NCI-H446 treated with DMSO at 0.1 percent for 48 hours (cell line): ENCODE data around the gene FBXW8.

Experiments
- DNase-seq: peaks from one replicate; lab custom pipeline; 2025; lab: John Stamatoyannopoulos, UW

FBXW8 gene

DNA sequence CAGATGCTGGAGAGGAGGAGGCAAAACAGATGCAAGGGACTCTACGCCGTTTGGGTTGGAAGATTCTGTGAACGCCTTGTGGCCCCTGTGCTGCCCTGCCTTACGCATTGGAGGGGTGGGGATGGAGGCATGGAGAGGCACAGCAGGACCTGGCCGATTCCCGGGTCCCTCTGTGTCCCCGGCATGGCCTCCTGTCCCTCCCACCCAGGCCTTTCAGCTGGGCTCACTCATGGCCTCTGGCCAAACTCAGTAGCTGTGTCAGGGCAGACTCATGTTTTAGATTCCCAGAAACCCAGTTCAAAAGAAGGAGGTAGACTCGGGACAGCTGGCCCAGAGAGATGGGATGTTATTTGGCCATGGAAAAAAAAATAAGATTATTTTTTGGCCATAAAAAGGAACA, 148.4 kb downstream of the FBXW8 start:
- DNase-seq: no peak

DNA sequence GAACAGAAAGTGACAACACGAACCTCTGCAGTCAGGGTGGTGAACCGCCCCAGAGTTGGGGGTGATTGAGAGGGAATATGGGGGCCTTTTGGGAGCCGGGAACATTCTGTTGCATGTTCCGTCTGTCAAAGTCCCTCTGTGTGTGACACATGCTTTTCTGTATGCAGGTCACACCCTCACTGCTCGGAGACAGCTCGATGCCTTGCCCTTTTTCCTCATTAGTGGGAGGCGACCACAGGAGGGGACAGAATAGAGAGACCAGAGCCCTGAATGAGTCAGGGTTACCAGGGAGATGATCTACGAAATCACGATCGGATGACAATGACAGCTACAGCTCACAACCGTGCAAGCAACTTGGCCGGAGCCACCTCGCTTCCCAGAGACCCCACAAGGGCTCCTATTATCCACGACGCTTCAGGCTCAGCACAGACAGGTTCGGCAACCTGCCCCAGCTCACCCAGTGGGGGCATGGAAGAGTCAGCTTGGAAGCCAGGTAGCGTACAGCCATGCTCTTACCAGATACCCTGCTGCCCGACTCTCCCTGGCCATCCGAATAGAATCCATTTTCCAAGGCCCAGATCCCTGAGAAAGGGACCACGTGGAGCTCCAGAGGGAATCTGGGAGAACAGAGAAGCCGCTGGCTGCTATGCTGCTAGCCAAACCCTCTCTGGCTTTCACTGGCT, 149.6 kb downstream of the FBXW8 start:
- DNase-seq: no peak

DNA sequence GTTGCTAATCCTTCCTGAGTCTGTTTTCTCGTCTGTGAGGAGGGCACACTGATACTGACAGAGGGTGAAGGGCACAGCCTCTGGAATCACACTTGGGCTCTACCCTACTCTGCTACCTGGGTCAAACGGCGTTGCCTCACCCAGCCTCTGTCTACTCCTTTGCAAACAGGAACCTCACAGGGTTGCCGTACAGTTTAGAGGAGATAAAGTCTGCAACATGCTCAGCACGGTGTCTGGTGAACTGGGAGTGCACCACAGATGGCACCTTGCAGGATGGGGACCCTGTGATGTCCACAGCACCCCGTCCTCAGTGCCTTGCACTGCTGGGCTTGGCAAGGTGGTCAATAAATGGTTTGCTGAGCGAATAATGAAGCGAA, 150.2 kb downstream of the FBXW8 start:
- no peak for DNase-seq

DNA sequence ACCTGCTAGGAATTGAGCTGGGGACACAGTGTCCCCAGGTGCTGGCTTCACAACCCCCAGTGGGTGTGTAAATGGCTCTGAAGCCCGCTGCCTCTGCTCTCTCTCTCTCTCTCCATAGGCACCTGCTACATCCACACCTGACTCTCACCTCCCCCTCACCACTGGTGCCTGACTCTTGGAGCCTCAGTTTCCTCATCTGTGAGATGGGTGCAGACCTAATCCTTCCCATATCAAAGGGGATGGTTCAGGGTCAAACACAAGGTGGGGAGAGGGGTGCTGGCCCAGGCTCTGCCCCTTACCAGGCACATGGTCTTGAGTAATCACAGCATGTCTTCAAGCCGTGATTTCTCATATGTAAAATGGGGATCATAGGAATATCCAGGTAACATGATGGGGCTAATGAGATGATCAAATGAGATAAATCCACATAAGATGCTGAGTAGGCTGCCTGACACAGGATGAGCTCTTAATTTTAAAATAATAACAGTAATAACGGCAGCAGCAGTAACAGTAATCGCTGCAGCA, 150.9 kb downstream of the FBXW8 start:
- DNase-seq: no peak

DNA sequence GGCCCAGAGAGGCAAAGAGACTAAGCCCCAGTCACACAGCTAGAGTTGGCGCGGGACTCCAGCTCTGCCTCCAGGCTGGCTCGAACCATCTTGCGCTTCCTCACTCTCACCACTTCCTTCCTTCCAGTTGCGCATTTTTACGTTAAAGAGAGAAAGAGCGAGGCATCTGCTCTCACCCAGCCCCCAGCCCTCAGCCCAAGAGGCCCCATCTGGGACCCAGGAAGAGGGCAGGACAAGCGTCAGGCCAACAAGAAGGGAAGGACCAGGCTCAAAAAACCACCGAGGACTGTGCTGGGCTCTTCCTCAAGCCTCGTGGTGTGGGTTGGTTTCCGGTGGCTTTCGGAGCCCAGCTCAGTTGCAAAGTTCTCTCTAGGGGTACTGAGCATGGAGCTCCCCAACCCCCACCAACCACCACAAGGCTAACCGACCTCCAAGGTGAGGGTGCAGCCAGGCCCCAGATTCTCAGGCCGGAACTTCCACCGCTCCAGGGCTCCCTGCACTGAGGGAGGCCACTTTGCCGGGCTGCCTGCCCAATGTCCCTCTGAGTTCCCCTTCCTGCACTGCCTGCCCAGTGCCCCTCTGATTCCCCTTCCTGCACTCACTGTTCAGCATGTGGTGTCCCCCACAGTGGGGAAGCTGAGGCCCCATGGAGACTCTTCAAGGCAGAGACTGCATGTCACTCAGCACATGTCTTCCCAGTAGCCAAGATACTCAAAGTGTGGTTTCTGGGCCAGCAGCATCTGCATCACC, 152.6 kb downstream of the FBXW8 start:
- no peak for DNase-seq

DNA sequence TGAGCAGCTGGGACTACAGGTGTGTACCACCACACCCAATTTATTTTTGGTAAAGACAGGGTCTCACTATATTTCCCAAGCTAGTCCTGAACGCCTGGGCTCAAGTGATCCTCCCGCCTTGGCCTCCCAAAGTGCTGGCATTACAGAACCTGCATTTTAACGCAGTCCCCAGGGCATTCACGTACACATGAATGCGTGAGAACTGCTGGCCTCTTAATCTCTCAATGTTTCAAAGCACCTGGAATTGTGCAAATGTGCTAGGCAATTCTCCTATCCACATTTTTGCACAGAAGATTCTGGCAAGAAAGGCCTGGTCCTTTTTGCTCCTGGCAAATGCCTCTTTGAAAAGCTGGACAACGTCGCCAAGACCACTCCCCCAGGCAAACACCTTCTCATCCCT, 153.3 kb downstream of the FBXW8 start:
- DNase-seq: no peak

DNA sequence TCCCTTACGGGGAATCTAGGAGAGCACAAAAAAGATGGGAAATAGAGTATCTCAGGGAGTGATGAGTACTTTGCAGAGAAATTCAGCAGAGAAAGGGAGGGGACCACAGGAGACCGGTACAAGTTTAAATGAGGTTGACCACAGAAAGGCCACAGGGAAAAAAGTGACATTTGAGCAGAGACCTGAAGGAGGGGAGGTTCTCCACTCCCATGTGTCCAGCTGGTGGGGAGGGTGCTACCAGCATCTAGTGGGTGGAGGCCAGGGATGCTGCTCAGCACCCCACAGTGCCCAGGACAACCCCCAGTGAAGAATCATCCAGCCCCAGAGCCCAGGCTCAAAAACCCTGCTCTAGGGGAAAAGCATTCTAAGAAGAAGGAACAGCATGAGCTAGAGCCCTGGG, 153.8 kb downstream of the FBXW8 start:
- no peak for DNase-seq

DNA sequence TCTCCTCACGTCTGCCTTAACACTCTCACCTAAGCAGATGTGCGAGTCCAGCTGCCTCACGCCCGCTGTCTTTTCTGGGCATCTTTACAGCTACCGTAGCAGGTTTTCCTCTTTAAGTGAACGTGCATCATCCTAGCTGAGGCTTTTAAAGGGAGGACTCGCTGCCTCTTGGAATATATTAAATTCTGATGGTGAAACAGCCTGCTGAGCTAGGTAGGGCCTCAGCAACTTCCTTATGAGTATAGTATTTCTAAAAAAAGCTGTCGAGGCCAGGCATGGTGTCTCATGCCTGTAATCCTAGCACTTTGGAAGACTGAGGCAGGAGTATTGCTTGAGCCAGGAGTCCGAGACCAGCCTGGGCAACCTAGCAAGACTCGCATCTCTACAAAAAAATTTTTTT, 156.3 kb downstream of the FBXW8 start:
- no peak for DNase-seq

DNA sequence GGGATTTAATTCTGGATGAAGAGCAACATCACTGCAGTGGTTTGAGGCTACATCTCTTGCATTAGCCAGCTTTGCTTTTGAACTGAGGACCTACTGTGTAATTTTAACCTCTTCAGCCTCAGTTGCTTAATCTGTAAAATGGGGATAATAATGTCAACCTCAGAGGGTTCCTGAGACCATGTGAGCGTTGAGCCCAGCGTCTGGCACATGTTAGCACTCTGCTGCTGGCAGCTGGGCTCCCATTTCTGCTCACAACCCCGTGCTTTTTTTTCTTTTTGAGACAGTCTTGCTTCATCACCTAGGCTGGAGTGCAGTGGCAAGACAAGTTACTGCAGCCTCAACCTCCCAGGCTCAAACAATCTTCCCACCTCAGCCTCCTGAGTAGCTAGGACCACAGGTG, 156.9 kb downstream of the FBXW8 start:
- DNase-seq: no peak

DNA sequence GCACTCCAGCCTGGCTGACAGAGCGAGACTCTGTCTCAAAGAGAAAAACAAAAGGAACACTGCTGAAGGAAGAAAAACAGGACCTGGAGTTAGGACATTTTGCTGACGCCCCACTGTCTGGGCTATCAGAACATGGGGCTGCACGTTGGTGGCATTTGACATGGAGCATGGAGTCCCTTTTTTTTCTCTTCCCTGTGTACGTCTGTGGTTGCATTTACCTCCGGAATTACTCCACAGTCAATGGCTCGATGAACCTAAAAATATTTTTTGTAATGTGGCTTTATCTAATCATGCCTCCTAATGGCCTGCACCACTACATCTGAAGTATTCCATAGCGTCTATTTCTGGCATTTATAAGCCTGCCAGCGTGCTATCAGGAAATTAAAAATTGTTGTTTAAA, 157.7 kb downstream of the FBXW8 start:
- DNase-seq: no peak

DNA sequence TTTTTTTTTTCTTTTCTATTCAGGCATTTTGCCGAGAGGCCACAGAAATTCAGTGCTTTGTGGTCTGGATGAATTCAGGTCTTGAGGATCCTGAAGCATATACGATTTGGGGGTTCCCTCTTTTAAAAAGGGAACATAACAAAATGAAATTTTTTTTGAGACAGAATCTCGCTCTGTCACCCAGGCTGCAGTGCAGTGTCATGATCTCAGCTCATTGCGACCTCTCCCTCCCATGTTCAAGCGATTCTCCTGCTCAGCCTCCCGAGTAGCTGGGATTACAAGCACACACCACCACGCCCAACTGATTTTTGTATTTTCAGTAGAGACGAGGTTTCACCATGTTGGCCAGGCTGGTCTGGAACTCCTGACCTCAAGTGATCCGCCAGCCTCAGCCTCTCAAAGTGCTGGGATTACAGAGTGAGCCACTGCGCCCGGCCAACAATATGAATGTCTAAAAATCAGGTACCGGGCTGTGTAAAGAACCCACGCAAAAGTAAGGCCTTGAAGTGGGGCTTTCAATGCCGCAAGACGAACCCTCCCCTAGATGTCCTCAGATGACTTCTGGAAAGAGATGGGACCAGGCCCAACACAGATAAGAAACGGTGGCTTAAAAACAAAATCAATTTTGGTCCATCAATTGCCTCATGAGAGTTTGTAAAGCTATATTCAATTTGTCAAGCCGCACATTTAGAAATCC, 158.5 kb downstream of the FBXW8 start:
- no peak for DNase-seq

DNA sequence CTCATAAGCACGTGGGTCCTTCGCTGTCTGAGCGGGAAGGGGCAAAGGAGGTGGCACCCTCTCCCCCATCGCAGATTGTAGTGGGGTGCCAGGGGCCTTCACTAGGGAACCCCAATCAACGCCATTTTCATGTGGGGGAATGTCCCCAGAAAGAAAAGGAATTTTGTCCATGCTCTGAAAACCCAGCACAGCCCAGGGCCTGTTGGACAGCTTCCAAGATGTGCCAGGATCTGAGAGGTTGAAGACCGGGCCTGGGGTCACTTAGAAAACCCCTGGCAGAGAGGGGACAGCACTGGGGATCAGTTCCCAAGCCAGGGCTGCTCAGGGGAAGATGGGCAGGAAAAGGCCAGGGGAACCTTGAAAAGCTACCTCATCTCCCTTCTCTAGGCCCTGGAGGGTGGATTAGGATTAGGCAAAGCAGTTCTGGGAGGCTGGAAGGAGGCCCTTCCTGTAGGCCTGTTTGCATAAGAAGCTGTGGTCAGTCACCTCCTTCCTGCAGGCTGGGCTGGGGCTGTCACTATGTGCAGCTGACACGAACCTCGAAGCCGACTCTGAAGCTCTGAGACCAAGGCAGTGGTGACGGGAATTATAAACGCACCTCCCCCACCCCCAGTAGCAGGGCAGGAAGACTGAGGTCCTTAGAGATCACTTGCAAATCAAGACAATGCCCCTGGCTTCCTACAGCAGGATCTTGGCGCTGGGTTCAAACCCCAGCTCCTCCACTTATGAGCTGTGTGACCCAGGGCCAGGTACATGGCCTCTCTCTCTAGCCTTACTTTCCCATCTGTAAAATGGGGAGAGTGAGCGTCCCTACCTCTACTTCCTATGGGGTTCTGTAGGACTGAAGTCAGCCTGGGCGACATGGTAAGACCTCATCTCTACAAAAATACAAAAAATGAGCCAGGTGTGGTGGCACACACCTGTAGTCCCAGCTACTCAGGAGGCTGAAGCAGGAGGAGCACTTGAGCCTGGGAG, 159.5 kb downstream of the FBXW8 start:
- no peak for DNase-seq

DNA sequence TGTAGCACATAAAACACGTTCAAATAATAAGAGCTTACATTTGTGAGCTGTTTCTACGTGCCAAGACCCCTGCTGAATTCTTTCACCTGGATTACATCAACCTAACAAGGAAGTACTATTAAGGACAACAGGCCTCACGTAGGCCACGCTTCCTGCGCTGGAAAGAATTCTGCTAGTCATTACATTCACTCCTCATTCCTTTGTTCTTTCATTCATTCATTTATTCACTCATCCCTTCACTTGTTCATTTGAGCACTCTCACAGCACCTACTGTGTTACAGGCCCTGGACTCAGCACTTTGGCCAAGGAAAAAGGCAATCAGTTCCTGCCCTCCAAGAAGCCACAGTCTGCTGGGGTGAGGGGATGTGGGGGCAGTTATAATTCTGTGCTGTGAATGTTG, 160.3 kb downstream of the FBXW8 start:
- DNase-seq: no peak

DNA sequence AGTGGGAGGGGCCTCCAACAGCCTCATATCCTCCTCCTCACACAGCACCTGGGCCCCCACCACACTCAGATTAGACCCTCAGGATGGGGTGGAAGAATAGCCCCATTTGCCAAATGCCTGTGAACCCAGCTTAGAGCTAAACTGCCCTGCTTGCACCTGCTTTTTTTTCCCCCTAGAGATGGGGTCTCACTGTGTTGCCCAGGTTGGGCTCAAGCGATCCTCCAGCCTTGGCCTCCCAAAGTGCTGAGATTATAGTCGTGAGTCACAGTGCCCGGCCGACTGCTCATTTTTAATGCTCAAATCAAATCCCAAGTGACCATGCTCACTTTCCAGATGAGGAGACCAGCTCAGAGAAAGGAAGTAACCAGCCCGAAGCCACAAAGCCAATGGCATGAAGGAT, 161.4 kb downstream of the FBXW8 start:
- DNase-seq: no peak

DNA sequence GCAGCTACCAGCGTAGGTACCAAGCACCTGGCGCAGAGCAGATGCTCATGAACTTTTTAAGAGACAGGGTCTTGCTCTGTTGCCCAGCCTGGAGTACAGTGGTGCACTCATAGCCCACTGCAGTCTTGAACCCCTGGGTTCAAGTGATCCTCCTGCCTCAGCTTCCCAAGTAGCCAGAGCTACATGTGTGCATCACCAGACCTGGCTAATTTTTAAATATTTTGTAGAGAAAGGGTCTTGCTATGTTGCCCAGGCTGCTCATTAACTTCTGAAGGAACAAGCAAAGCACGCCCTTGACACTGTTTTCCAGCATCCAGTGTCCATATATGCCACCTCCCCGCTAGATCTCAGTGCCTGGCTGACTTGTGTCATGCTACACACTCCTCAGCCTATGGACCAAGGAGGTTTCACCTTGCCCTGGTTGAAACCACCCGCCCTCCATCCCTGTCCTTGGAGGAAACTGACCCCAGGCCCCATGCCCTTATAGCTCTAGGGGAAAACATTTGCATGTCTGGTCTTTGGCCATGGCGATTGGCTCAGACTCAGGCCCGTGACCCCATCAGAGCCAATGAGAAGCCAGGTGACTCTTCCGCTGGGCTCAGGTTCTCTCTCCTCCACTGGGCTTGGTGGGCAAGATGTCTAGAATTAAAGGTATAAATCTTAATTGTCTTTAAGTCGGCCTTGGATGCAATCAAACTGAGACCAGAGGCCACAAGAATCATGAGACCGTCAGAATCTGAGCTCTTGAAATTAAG, 162.2 kb downstream of the FBXW8 start:
- DNase-seq: no peak

DNA sequence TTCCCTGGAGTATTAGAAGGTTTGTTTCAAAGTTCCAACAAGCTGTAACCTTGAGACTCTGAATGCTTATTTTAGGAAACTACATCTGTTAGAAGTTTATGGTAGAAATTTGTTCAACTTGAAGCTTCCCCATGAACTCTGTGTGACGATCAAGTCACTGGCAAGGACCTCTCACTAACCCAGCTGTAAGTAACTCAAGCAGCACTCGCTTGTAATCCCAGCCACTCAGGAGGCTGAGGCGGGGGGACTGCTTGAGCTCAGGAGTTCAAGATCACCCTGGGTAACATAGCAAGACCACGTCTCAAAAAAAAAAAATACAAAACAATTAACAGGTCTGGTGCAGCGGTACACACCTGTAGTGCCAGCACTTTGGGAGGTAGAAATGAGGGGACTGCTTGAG, 162.9 kb downstream of the FBXW8 start:
- no peak for DNase-seq

DNA sequence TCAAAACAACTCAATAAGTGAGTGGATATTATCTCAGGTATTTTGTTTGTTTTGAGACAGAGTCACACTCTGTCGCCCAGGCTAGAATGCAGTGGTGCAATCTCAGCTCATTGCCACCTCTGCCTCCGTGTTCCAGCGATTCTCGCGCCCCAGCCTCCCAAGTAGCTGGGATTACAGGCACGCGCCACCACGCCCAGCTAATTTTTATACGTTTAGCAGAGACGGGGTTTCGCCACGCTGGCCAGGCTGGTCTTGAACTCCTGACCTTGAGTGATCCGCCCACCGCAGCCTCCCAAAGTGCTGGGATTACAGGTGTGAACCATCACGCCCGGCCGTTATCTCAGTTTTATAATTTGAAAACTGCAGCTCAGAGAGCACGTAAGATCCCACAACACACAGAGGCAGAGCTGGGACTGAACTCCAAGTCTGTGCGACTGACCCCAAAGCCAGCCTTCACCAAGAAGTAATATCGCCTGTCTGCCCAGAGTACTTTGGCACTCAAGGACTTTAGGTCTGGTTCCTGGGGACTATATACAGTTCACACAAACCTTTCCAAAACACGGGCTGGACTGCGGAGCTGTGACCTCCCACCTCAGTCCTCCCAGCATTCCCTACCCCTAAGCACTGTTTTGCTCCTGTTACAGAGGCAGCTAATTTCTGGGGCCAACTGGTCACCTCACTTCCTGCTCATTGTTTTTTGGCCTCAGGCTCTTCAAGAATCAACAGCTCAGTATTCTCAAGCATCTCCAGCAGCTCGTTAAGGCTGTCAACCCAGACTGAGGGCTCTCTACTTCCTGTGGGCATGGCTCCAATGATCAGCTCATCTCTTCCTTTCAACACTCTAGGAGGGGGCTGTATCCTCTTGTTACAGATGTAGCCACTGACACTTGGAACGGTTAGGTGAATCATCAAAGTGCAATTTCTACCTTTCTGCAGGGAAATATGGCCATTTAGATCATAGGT, 165.9 kb downstream of the FBXW8 start:
- DNase-seq: no peak

DNA sequence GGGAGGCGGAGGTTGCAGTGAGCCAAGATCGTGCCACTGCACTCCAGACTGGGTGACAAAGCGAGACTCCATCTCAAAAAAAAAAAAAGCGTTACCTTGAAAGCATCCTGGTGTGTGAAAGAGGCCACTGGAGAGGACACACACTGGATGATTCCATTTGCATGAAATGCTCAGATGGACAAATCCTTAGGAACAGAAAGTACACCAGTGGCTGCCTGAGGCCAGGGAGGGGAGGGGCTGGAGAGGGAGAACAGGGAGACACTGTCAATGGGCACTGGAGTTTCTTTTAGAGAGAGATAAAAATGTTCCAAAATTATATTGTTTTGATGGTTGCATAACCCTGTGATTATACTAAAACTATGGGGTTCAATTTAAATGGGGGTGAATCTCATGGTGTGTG, 168.7 kb downstream of the FBXW8 start:
- no peak for DNase-seq

DNA sequence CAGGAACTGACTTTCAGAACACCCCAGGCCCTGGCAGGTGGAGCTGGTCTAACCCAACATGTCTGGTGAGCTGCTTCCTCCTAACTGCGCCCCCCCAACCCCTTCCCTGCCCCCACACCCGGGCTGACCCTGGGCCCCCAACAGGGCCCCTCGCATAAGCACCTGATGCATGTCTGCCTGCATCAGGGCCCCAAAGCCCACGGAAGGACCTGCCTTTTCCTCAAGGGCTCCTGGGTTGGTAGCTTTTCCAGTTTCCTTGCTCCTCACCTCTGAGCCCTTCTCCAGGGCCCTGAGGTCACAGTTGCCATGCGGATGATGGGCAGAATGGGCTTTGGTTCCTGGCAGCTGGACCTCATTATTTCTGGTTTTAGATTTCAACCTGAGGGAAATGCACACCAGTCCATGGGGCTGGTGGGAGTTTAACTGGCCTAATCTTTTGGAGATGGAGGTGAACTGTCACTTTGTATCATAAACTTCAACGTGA, 170.0 kb downstream of the FBXW8 start:
- no peak for DNase-seq
